Trophoblast cell (in vitro differentiated cells and primary cell): ENCODE measurements around the gene TMC3.

Experiments
- DNase-seq, 2 donors: peaks; one replicate each; pipeline ENCODE4 v3.0.0-alpha.2; 2016
- H2AFZ ChIP-seq: 2 replicates; pipeline ENCODE4 v1.6.1; 2013; ENCODE audit warnings: low read length, moderate library complexity, mild to moderate bottlenecking; ENCODE audit not compliant: insufficient read depth, poor library complexity
- H2AK5ac ChIP-seq: 2 replicates; pipeline ENCODE4 v1.6.1; 2013; ENCODE audit warnings: mild to moderate bottlenecking, low read length
- H2BK120ac ChIP-seq: 2 replicates; pipeline ENCODE4 v1.6.1; 2013; ENCODE audit warnings: low read length, mild to moderate bottlenecking, moderate library complexity; ENCODE audit not compliant: insufficient read depth, poor library complexity
- H2BK12ac ChIP-seq: 2 replicates; pipeline ENCODE4 v1.6.1; 2013; ENCODE audit warnings: mild to moderate bottlenecking, low read length, moderate library complexity
- H2BK5ac ChIP-seq: 2 replicates; pipeline ENCODE4 v1.6.1; 2013; ENCODE audit warnings: low read length, low read depth, moderate library complexity, mild to moderate bottlenecking; ENCODE audit not compliant: poor library complexity
- H3K14ac ChIP-seq: 2 replicates; pipeline ENCODE4 v1.6.1; 2013; ENCODE audit warnings: mild to moderate bottlenecking, low read length
- H3K18ac ChIP-seq: 2 replicates; pipeline ENCODE4 v1.6.1; 2013; ENCODE audit warnings: mild to moderate bottlenecking, low read length
- H3K23ac ChIP-seq: 2 replicates; pipeline ENCODE4 v1.6.1; 2013; ENCODE audit warnings: low read length
- H3K27ac ChIP-seq: 2 replicates; pipeline ENCODE4 v1.5.1; 2013; ENCODE audit warnings: low read depth, mild to moderate bottlenecking, inconsistent platforms, low read length, moderate library complexity
- H3K27me3 ChIP-seq: 2 replicates; pipeline ENCODE4 v1.6.1; 2013; ENCODE audit warnings: inconsistent platforms, mild to moderate bottlenecking, low read length, moderate library complexity; ENCODE audit not compliant: insufficient read depth
- H3K36me3 ChIP-seq, 2 experiments: 1 replicate in 1 of 2; 2 replicates in 1 of 2; pipeline ENCODE4 v1.6.1; 2013; ENCODE audit warnings: low read length in 2 of 2, mild to moderate bottlenecking in 2 of 2, moderate library complexity in 1 of 2; ENCODE audit not compliant: insufficient read depth in 2 of 2, control insufficient read depth in 1 of 2
- H3K4ac ChIP-seq: 2 replicates; pipeline ENCODE4 v1.6.1; 2013; ENCODE audit warnings: low read depth, mild to moderate bottlenecking, low read length, moderate library complexity
- H3K4me1 ChIP-seq, 2 experiments: 1 replicate in 1 of 2; 2 replicates in 1 of 2; pipeline ENCODE4 v1.6.1; 2013; ENCODE audit warnings: low read length in 2 of 2, mild to moderate bottlenecking in 2 of 2, moderate library complexity in 1 of 2; ENCODE audit not compliant: insufficient read depth in 2 of 2, control insufficient read depth in 1 of 2
- H3K4me2 ChIP-seq: 2 replicates; pipeline ENCODE4 v1.6.1; 2013; ENCODE audit warnings: inconsistent platforms, mild to moderate bottlenecking, low read length, moderate library complexity
- H3K4me3 ChIP-seq: 2 replicates; pipeline ENCODE4 v1.5.1; 2013; ENCODE audit warnings: mild to moderate bottlenecking, low read depth, low read length, inconsistent platforms
- H3K79me1 ChIP-seq: one replicate; pipeline ENCODE4 v1.6.1; 2013; ENCODE audit warnings: low read length
- H3K79me2 ChIP-seq: 2 replicates; pipeline ENCODE4 v1.6.1; 2013; ENCODE audit warnings: low read length, mild to moderate bottlenecking; ENCODE audit not compliant: control insufficient read depth, insufficient read depth, poor library complexity
- H3K9ac ChIP-seq: 2 replicates; pipeline ENCODE4 v1.6.1; 2013; ENCODE audit warnings: mild to moderate bottlenecking, low read length
- H3K9me3 ChIP-seq: 2 replicates; pipeline ENCODE4 v1.6.1; 2013; ENCODE audit warnings: low read depth, mild to moderate bottlenecking, control low read depth, inconsistent platforms, low read length; ENCODE audit not compliant: insufficient read depth
- H4K12ac ChIP-seq: 2 replicates; pipeline ENCODE4 v1.6.1; 2013; ENCODE audit warnings: low read depth, mild to moderate bottlenecking, low read length, moderate library complexity
- H4K8ac ChIP-seq: 2 replicates; pipeline ENCODE4 v1.6.1; 2013; ENCODE audit warnings: low read depth, mild to moderate bottlenecking, low read length, moderate library complexity
- H4K91ac ChIP-seq: one replicate; pipeline ENCODE4 v1.6.1; 2013; ENCODE audit warnings: low read depth, mild to moderate bottlenecking, low read length, moderate library complexity
- WGBS: extraction: QIAGEN DNeasy Blood & Tissue Kit; methylation state at CpG from one replicate; pipeline ENCODE4 v1.1.7; 2013; ENCODE audit warnings: missing lambda C conversion rate; ENCODE audit not compliant: insufficient read length, insufficient coverage; ENCODE audit errors: extremely low coverage; 5-methylcytosine and 5-hydroxymethylcytosine counted together

The TMC3 gene

DNA sequence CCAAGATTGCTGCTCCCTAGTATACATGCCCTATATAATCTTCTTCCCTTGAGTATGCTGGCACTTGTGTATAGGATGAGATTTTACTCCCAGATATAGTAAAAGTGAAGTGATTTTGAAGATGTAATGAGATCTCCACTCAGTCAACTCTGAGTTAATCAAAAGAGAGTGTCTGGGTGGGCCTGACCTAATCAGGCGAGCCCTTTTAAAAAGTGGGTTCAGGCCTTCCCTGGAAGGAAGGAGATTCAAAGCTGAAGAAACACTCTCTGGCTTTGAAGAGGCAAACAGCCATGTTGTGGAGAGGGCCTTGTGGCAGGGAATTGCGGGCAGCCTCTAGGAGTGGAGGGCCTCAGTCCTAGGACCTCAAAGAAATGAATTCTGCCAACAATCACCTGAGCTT, 44.6 kb downstream of the TMC3 start:
- Histone ChIP-seq H3K79me2 (peaks cover under 1% of the 10 kb centered on the region), H2BK12ac (no peak overlapping the region), H2BK120ac (no peak overlapping the region), H3K14ac (no peak overlapping the region), H2AFZ (no peak overlapping the region), H4K12ac (no peak overlapping the region), H3K4me1 (peaks cover 2 to 3% of the 10 kb centered on the region in 2 experiments), H4K8ac (no peak overlapping the region), H3K79me1 (no peaks in the 10 kb centered on the region), H2BK5ac (no peak overlapping the region), H3K27me3 (no peaks in the 10 kb centered on the region), H3K4me2 (no peak overlapping the region), H2AK5ac (no peak overlapping the region), H3K36me3 (no peaks in the 10 kb centered on the region), H3K23ac (no peak overlapping the region), H3K9ac (no peak overlapping the region), H3K4me3 (no peak overlapping the region), H3K27ac (no peak overlapping the region), H3K9me3 (no peaks in the 10 kb centered on the region), H4K91ac (no peak overlapping the region), H3K18ac (no peak overlapping the region), H3K4ac (no peak overlapping the region)
- no CpG with 5 or more reads among the region's 2 CpGs for WGBS
- DNase-seq, result no peak

DNA sequence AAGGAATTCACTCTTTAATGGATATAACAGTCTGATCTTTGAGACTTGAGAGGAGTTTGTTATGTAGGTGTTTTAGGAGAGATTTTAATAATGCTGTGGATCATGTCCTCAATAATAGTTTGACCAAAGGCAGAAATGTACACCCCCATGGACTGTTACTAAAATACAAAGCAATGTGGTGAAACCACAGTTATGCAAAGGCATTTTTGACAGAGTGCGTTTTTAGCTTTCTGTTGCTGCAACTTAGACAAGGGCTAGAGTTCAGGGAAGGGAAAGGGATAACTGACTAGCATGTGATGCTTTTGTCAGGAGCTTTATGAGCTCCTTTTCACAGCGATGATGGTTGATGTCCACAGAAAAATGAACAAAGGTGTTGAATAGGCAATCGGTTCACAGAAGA, 46.5 kb downstream of the TMC3 start:
- Histone ChIP-seq H4K12ac (no peak overlapping the region), H2AK5ac (no peak overlapping the region), H3K4me3 (no peak overlapping the region), H3K18ac (no peak overlapping the region), H3K4me1 (peaks cover 2 to 4% of the 10 kb centered on the region in 2 experiments), H3K9ac (no peak overlapping the region), H3K27me3 (no peaks in the 10 kb centered on the region), H2BK120ac (no peak overlapping the region), H2AFZ (no peak overlapping the region), H3K14ac (no peak overlapping the region), H3K79me2 (peaks cover 2% of the 10 kb centered on the region), H3K4me2 (no peak overlapping the region), H3K4ac (no peak overlapping the region), H4K8ac (no peak overlapping the region), H2BK5ac (no peak overlapping the region), H3K9me3 (no peaks in the 10 kb centered on the region), H3K23ac (no peak overlapping the region), H4K91ac (no peak overlapping the region), H3K79me1 (peaks cover 2% of the 10 kb centered on the region), H2BK12ac (no peak overlapping the region), H3K27ac (no peak overlapping the region), H3K36me3 (no peaks in the 10 kb centered on the region)
- no CpG with 5 or more reads among the region's 3 CpGs for WGBS
- peak in 1 of 2 donors; percentile 72 for DNase-seq

DNA sequence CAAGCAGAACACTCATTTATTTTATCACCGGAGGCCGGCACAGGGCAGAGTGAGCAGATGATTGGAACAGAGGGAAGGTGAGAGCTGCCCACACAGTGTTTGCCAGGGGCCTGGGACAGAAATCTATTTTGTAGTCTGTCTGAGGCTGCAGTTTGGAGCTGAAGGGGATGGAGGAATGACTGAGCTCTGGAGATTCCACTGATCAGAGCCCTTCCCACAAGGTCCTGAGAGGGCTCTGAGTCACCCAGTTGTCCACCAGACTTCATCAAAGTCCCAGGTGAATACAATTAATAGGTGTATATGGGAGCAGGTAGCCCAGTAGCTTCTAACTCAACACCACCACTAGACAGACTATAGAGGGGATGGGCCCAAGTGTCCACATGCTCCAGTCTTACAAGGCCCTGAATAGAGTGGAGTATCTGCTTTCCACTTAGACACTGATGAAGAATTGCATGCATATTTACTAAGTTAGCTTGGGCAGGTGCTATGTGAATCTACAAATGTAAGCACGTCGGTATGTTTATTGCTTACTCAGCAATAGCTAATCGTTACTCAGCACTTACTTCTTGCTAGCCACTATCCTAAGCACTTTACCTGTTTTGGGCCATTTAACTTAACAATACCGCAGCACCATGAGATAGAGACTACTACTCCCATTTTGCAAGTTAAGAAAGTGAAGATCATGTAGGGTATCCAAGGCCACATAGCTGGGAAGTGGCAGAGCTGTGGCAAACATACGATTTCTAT, 47.4 kb downstream of the TMC3 start:
- peaks cover 2% of the 10 kb centered on the region for H3K79me1 ChIP-seq
- H3K79me2 ChIP-seq, result peaks cover 2% of the 10 kb centered on the region
- no CpG with 5 or more reads among the region's 7 CpGs for WGBS
- H3K27me3 ChIP-seq, result no peaks in the 10 kb centered on the region
- no peak for DNase-seq
- H2AK5ac ChIP-seq, result no peak overlapping the region
- peaks cover 0 to 3% of the 10 kb centered on the region in 2 experiments for H3K36me3 ChIP-seq
- H3K4me1 ChIP-seq, result peaks cover 2 to 7% of the 10 kb centered on the region in 2 experiments
- no peak overlapping the region for H3K4ac ChIP-seq
- no peak overlapping the region for H3K27ac ChIP-seq
- H2BK120ac ChIP-seq, result no peak overlapping the region
- H4K12ac ChIP-seq, result no peak overlapping the region
- no peak overlapping the region for H4K8ac ChIP-seq
- no peaks in the 10 kb centered on the region for H3K9me3 ChIP-seq
- H3K9ac ChIP-seq, result no peak overlapping the region
- H3K14ac ChIP-seq, result no peak overlapping the region
- H4K91ac ChIP-seq, result no peak overlapping the region
- no peak overlapping the region for H3K4me2 ChIP-seq
- H2BK12ac ChIP-seq, result no peak overlapping the region
- no peak overlapping the region for H2AFZ ChIP-seq
- no peak overlapping the region for H3K18ac ChIP-seq
- no peak overlapping the region for H2BK5ac ChIP-seq
- H3K4me3 ChIP-seq, result no peak overlapping the region
- H3K23ac ChIP-seq, result no peak overlapping the region

DNA sequence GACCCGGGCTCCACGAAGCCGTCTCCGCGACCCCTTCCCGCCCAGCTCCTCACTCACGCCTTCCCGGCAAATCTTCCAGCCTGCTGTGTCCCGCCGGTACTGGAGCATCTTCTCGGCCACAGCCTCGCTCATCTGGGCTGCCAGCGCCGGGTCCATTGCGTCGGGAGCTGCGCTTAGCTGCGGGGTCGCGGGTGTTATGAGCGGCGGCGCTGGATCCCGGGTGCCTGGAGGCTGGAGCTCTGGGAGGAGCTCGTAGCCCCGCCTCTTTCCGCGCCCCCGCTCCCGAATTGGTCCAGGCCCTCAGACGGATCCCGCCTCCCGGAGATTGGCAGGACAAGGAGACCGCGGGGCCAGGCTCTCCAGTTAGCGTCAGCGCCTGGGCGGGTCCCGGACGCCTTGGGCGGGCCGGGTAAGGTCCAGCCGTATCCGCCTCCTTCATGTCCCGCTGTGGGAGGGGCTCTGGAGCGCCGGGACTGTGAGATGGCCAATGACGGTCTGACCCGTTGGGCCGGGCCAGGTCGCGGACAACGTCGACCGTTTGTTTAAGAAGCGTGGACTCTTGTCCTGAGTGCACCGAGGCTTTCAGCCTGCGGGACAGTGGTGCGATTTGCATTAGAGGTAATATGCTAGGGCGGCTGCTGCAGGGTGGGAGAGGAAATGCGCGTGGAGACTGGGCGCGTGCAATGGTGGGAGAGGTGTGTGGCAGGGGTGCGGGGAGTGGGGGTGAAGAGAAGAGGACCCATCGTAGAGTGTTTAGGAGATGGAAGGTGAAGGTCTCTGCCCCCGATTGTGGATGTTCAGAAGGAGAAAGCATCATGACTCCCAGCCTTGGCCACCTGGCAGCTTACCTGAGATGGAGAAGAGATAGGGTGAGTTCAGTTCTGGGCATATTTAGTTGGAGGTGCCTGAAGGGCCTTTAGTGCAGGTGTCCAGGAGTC, 49.8 kb downstream of the TMC3 start, which contains the start of gene STARD5:
Gene STARD5 (minus strand): TSS at position 198 of the 938 bp plus-strand sequence. CDS start 42 bp downstream, at position 156.
- WGBS, result no CpG with 5 or more reads among the region's 67 CpGs
- H3K9ac ChIP-seq, result peak within 1 kb of the TSS; percentile 18
- H3K4me2 ChIP-seq, result peak within 1 kb of the TSS; percentile 91
- no peak within 1 kb of the TSS for H3K27ac ChIP-seq
- H3K79me2 ChIP-seq, result peaks cover 2% of the 10 kb centered on the region
- H4K12ac ChIP-seq, result peak within 1 kb of the TSS; percentile 68
- H4K8ac ChIP-seq, result peak within 1 kb of the TSS; percentile 86
- H3K9me3 ChIP-seq, result no peaks in the 10 kb centered on the region
- peaks cover 2% of the 10 kb centered on the region for H3K79me1 ChIP-seq
- H3K23ac ChIP-seq, result no peak within 1 kb of the TSS
- peaks cover 0 to 7% of the 10 kb centered on the region in 2 experiments for H3K4me1 ChIP-seq
- H3K4me3 ChIP-seq, result peak within 1 kb of the TSS; percentile 81
- peak within 1 kb of the TSS; percentile 23 for H3K4ac ChIP-seq
- peak within 1 kb of the TSS; percentile 97 for H2AFZ ChIP-seq
- DNase-seq, result peak; percentile 99 to 100
- no peak within 1 kb of the TSS for H2BK5ac ChIP-seq
- no peaks in the 10 kb centered on the region for H3K27me3 ChIP-seq
- H4K91ac ChIP-seq, result no peak within 1 kb of the TSS
- no peak within 1 kb of the TSS for H2BK12ac ChIP-seq
- H3K14ac ChIP-seq, result peak within 1 kb of the TSS; percentile 59
- H3K36me3 ChIP-seq, result peaks cover 0 to 9% of the 10 kb centered on the region in 2 experiments
- H3K18ac ChIP-seq, result peak within 1 kb of the TSS; percentile 72
- no peak within 1 kb of the TSS for H2AK5ac ChIP-seq
- no peak within 1 kb of the TSS for H2BK120ac ChIP-seq
